ENCODE results near the gene CTNNA1. TPM values are rescaled to one million over a fixed set of nuclear protein-coding genes. Genes with fewer than 3 reads are reported as not detected.
A peak's percentile ranks its signal among the peaks of the same experiment; 100 is the strongest.
"Not testable (repeated sequence)": the region's sequence is repeated elsewhere in the genome, so short reads cannot be mapped to it uniquely, and the experiment has no call there.

The CTNNA1 gene
- total RNA-seq: 310 TPM

GRCh38 chr5:138752951-138753793 lies at the start of gene CTNNA1:
TSS of gene CTNNA1 (plus strand) at chr5:138753425. CDS start at chr5:138781925, 28,500 bp downstream.
- no peak for TF ChIP-seq CTCF (IDR thresholded peaks at IDR 0.05)
- intact Hi-C loops (cut with DNase I): loop anchor here (5.0 to 10.0 kb wide), 3 partner anchors 274 to 509 kb away; partner anchors contain the start of gene SIL1
- H3K27me3 ChIP-seq: no peaks in the 10 kb centered on the region
- H3K36me3 ChIP-seq: peaks cover 2% of the 10 kb centered on the region in 2 donors
- H3K4me1 ChIP-seq: peaks cover 6 to 24% of the 10 kb centered on the region in 2 donors
- peak within 1 kb of the TSS; percentile 98 to 100 for H3K27ac ChIP-seq
- peak; percentile 13 to 86 for DNase-seq (ENCODE audit: low spot score in 2 of 2)
- H3K9me3 ChIP-seq: no peaks in the 10 kb centered on the region
- peak within 1 kb of the TSS; percentile 93 to 98 for H3K4me3 ChIP-seq

GRCh38 chr5:138703777-138704176 lies 49.4 kb upstream of the CTNNA1 start:
- H3K36me3 ChIP-seq; DNase-seq (ENCODE audit: low spot score in 2 of 2); H3K27ac ChIP-seq; H3K27me3 ChIP-seq; H3K9me3 ChIP-seq; H3K4me3 ChIP-seq; H3K4me1 ChIP-seq; intact Hi-C loops (cut with DNase I): not testable (repeated sequence)

- DNase-seq (ENCODE audit: low spot score in 2 of 2): no peak
- TF ChIP-seq CTCF (IDR thresholded peaks at IDR 0.05): no peak
- no peak overlapping the region for H3K27ac ChIP-seq
- no peaks in the 10 kb centered on the region for H3K27me3 ChIP-seq
- no peak overlapping the region for H3K4me3 ChIP-seq
- H3K36me3 ChIP-seq: no peaks in the 10 kb centered on the region
- intact Hi-C loops (cut with DNase I): no loop called here
- H3K9me3 ChIP-seq: no peaks in the 10 kb centered on the region
- no peaks in the 10 kb centered on the region for H3K4me1 ChIP-seq
Measured at GRCh38 chr5:138705007-138705406, 48.2 kb upstream of the CTNNA1 start.

GRCh38 chr5:138705567-138705966 lies 47.7 kb upstream of the CTNNA1 start:
- Histone ChIP-seq H3K27me3 (no peaks in the 10 kb centered on the region), H3K27ac (no peak overlapping the region), H3K9me3 (no peaks in the 10 kb centered on the region), H3K36me3 (no peaks in the 10 kb centered on the region), H3K4me1 (no peaks in the 10 kb centered on the region), H3K4me3 (no peak overlapping the region)
- TF ChIP-seq CTCF (IDR thresholded peaks at IDR 0.05): no peak
- intact Hi-C loops (cut with DNase I): no loop called here
- DNase-seq (ENCODE audit: low spot score in 2 of 2): no peak

GRCh38 chr5:138706655-138707480 lies 46.4 kb upstream of the CTNNA1 start:
- H3K27me3 ChIP-seq: no peaks in the 10 kb centered on the region
- H3K36me3 ChIP-seq: no peaks in the 10 kb centered on the region
- H3K4me3 ChIP-seq: no peak overlapping the region
- H3K9me3 ChIP-seq: no peaks in the 10 kb centered on the region
- no peak overlapping the region for H3K27ac ChIP-seq
- TF ChIP-seq CTCF (IDR thresholded peaks at IDR 0.05): no peak
- DNase-seq (ENCODE audit: low spot score in 2 of 2): peak in 1 of 2 donors; percentile 66
- H3K4me1 ChIP-seq: no peaks in the 10 kb centered on the region
- intact Hi-C loops (cut with DNase I): no loop called here

- no peak for TF ChIP-seq CTCF (IDR thresholded peaks at IDR 0.05)
- Histone ChIP-seq H3K4me3 (no peak overlapping the region), H3K9me3 (no peaks in the 10 kb centered on the region), H3K36me3 (no peaks in the 10 kb centered on the region), H3K27me3 (no peaks in the 10 kb centered on the region), H3K4me1 (no peaks in the 10 kb centered on the region), H3K27ac (no peak overlapping the region)
- no peak for DNase-seq (ENCODE audit: low spot score in 2 of 2)
- intact Hi-C loops (cut with DNase I): no loop called here
Measured at GRCh38 chr5:138708791-138709190, 44.4 kb upstream of the CTNNA1 start.

Data from ascending aorta (tissue), 2 donors.